C4-2B (cell line): ENCODE results near the gene SRRM3.

Experiments used
- ZFX ChIP-seq: fragments of 450-650 bp; IDR thresholded peaks from 2 replicates; pipeline ENCODE4 v1.6.1; 2017
- TF ChIP-seq, protein P1 (sequence below): fragments of 450-650 bp; conservative IDR thresholded peaks from 2 replicates; pipeline ENCODE4 v1.5.1; 2017; ENCODE audit warnings: mild to moderate bottlenecking

DNA sequence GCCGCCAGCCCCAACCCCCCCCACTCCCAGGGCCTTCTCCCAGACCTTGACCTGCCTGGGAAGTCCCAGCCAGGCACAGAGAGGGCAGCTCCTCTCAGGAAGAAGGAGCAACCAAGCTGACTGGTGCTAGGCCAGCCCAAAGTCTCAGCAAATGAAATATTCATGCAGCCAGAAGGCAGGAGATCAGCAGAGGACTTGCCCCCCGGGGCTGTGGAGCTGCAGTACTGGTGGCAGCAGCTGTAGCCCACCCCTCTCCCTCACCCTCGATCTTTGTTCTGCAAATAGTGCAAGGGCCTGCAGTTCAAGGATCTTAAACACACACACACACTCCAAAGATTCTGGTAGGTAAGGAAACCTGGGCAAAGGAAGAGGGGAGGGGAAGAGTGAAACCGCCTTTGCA, 3.5 kb upstream of the SRRM3 start:
- TF ChIP-seq, protein P1, sequence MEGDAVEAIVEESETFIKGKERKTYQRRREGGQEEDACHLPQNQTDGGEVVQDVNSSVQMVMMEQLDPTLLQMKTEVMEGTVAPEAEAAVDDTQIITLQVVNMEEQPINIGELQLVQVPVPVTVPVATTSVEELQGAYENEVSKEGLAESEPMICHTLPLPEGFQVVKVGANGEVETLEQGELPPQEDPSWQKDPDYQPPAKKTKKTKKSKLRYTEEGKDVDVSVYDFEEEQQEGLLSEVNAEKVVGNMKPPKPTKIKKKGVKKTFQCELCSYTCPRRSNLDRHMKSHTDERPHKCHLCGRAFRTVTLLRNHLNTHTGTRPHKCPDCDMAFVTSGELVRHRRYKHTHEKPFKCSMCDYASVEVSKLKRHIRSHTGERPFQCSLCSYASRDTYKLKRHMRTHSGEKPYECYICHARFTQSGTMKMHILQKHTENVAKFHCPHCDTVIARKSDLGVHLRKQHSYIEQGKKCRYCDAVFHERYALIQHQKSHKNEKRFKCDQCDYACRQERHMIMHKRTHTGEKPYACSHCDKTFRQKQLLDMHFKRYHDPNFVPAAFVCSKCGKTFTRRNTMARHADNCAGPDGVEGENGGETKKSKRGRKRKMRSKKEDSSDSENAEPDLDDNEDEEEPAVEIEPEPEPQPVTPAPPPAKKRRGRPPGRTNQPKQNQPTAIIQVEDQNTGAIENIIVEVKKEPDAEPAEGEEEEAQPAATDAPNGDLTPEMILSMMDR = no peak
- no peak for TF ChIP-seq ZFX
